K562 (cell line): ENCODE results near the gene DCUN1D3. TPM values are rescaled to one million over a fixed set of nuclear protein-coding genes. Genes with fewer than 3 reads are reported as not detected.

Experiments used
- ATAC-seq: fragments of 200-7000 bp; cut with Tn5 transposase; 3 replicates; pipeline ENCODE4 v1.9.1; 2020; ENCODE audit warnings: moderate library complexity
- BruUV-seq: library from RNA; stranded (reverse); fragments of 400-500 nt; replicated peaks from 2 replicates; lab custom pipeline; 2021; lab: Mats Ljungman, UMichigan
- CTCF ChIA-PET: fragments of 300-600 bp; formaldehyde crosslinking; extraction: SDS; loops from one replicate; lab custom pipeline; 2021; ENCODE audit warnings: low intra/inter-chr PET ratio; lab: Yijun Ruan, JAX
- POLR2A ChIA-PET: fragments of 300-600, 350-650 bp; sonication (Branson Sonifier 250); formaldehyde crosslinking; extraction: SDS; loops from one replicate; lab custom pipeline; 2021; ENCODE audit warnings: antibody characterized with exemption, inconsistent platforms; lab: Yijun Ruan, JAX
- DNase-seq, 4 experiments: peaks; one replicate each; pipeline versions ENCODE4 v3.0.0 to v3.0.0-alpha.2; 2011 to 2018; ENCODE audit warnings: low spot score in 3 of 4, mixed read lengths in 3 of 4; ENCODE audit errors: extremely low read depth in 1 of 4
- FAIRE-seq: peaks from 2 replicates; lab custom pipeline; 2011; peaks lifted over from hg19 to GRCh38; lab: Jason Lieb, UNC
- H2AFZ ChIP-seq: 2 replicates; pipeline ENCODE4 v1.6.0; 2011; ENCODE audit warnings: low read depth, low read length, control low read depth, inconsistent platforms
- H3K27ac ChIP-seq: fragments of 200-600 bp; 3 replicates; pipeline ENCODE4 v1.8.0; 2011; ENCODE audit warnings: low read depth, mild to moderate bottlenecking, control low read depth, inconsistent platforms, low read length, moderate library complexity, mixed read lengths; ENCODE audit errors: extremely low read depth
- H3K27me3 ChIP-seq, 2 experiments: fragments of 300-600 bp in 1 of 2; 2 replicates in 1 of 2; 3 replicates in 1 of 2; pipeline versions ENCODE4 v1.6.0 to v1.8.0; 2011; ENCODE audit warnings: inconsistent platforms in 2 of 2, low read length in 2 of 2, mild to moderate bottlenecking in 1 of 2, mixed read lengths in 1 of 2, moderate library complexity in 1 of 2; ENCODE audit not compliant: control insufficient read depth in 2 of 2, insufficient read depth in 2 of 2
- H3K36me3 ChIP-seq: fragments of 300-600 bp; 3 replicates; pipeline ENCODE4 v1.8.0; 2011; ENCODE audit warnings: mild to moderate bottlenecking, low read length, inconsistent platforms; ENCODE audit not compliant: control insufficient read depth, insufficient read depth
- H3K4me1 ChIP-seq, 2 experiments: fragments of 200-600 bp in 1 of 2; replicated peaks in 1 of 2; 2 replicates in 1 of 2; 3 replicates in 1 of 2; pipeline versions ENCODE4 v1.5.1 to v1.8.0; 2011; ENCODE audit warnings: inconsistent platforms in 2 of 2, low read length in 2 of 2, mild to moderate bottlenecking in 1 of 2, mixed read lengths in 1 of 2, moderate library complexity in 1 of 2; ENCODE audit not compliant: control insufficient read depth in 2 of 2, insufficient read depth in 2 of 2
- H3K4me2 ChIP-seq: 2 replicates; pipeline ENCODE4 v1.6.1; 2011; ENCODE audit warnings: low read length, control low read depth, inconsistent platforms, mixed read lengths; ENCODE audit not compliant: insufficient read depth
- H3K4me3 ChIP-seq: fragments of 200-600 bp; sonication (generic), shearing (Covaris generic); 2 replicates; pipeline ENCODE4 v1.5.1; 2016; ENCODE audit warnings: control low read depth, inconsistent platforms
- H3K79me2 ChIP-seq: fragments of 200-600 bp; 3 replicates; pipeline ENCODE4 v1.8.0; 2011; ENCODE audit warnings: low read length, inconsistent platforms; ENCODE audit not compliant: control insufficient read depth, insufficient read depth
- H3K9ac ChIP-seq, 2 experiments: 2 replicates each; pipeline versions ENCODE4 v1.6.0 to v1.6.1; 2011; ENCODE audit warnings: low read depth in 2 of 2, low read length in 2 of 2, control low read depth in 1 of 2, inconsistent platforms in 1 of 2, mild to moderate bottlenecking in 1 of 2, mixed read lengths in 1 of 2; ENCODE audit not compliant: insufficient read depth in 1 of 2
- H3K9me1 ChIP-seq: one replicate; pipeline ENCODE4 v1.6.0; 2011; ENCODE audit warnings: inconsistent platforms, mild to moderate bottlenecking, low read length, moderate library complexity; ENCODE audit not compliant: control insufficient read depth, insufficient read depth
- H3K9me3 ChIP-seq: replicated peaks from 2 replicates; pipeline ENCODE4 v1.5.1; 2011; ENCODE audit warnings: low read depth, low read length, inconsistent platforms; ENCODE audit not compliant: control insufficient read depth, insufficient read depth
- H4K20me1 ChIP-seq: replicated peaks from 2 replicates; pipeline ENCODE4 v1.6.1; 2011; ENCODE audit warnings: low read length, inconsistent platforms, mixed read lengths; ENCODE audit not compliant: control insufficient read depth, insufficient read depth
- BRD4 ChIP-seq: fragments of 200-600 bp; sonication (generic); IDR thresholded peaks from 2 replicates; pipeline ENCODE4 v1.6.1; 2017; ENCODE audit warnings: inconsistent platforms
- DNMT1 ChIP-seq: fragments of 450-650 bp; IDR thresholded peaks from 2 replicates; pipeline ENCODE4 v1.6.1; 2016; ENCODE audit warnings: antibody characterized with exemption, mild to moderate bottlenecking
- HMG20B ChIP-seq: fragments of 250-450 bp; sonication (Bioruptor Pico); IDR thresholded peaks from 2 replicates; pipeline ENCODE4 v1.5.0; 2021; ENCODE audit warnings: mild to moderate bottlenecking
- KLF10 ChIP-seq: fragments of 250-450 bp; sonication (Bioruptor Pico); IDR thresholded peaks from 2 replicates; pipeline ENCODE4 v1.6.1; 2021; ENCODE audit warnings: matching md5 sums
- WGBS: fragments of 100-300 bp; shearing (Covaris generic); methylation state at CpG from one replicate; pipeline ENCODE4 v1.1.6; 2016; ENCODE audit warnings: low coverage, mixed read lengths; ENCODE audit not compliant: insufficient coverage; ENCODE audit errors: missing lambda C conversion rate; 5-methylcytosine and 5-hydroxymethylcytosine counted together
- in situ Hi-C: fragments of 300-500 bp; cut with MboI; formaldehyde crosslinking; loops from 4 replicates; pipeline ENCODE4 v1.15.0; 2018; ENCODE audit warnings: inconsistent platforms, mixed read lengths
- intact Hi-C: fragments of 100-400 bp; cut with micrococcal nuclease; formaldehyde crosslinking; loops from 2 replicates; pipeline ENCODE4 v1.14.2; 2022
- polyA plus RNA-seq, 8 experiments: library from polyadenylated mRNA; depleted of rRNA in 4 of 8; stranded (reverse) in 5 of 8; unstranded in 3 of 8; fragments of >200 nt; fragmentation: Nextera tagmentation in 2 of 8; fragmentation: Illumina TruSeq in 1 of 8; extraction: Ambion mirVana in 2 of 8; extraction: Trizol in 1 of 8; gene quantifications; 2 replicates each; pipeline versions ENCODE4 v1.2.1 to v1.2.3, GENCODE V29; 2011 to 2014; ENCODE audit warnings: inconsistent platforms in 1 of 8, missing spikeins in 1 of 8
- total RNA-seq, 7 experiments: library from RNA; depleted of rRNA in 6 of 7; stranded (reverse); fragments of >200 nt in 6 of 7; fragmentation: Illumina TruSeq in 2 of 7; extraction: Trizol in 2 of 7; gene quantifications; 2 replicates each; pipeline versions ENCODE4 v1.2.1 to v1.2.3, GENCODE V29; 2011 to 2021; ENCODE audit warnings: low replicate concordance in 1 of 7
- TF ChIP-seq, protein P1 (sequence below): fragments of 250-450 bp; sonication (Bioruptor Pico); IDR thresholded peaks from 2 replicates; pipeline ENCODE4 v1.8.0; 2021; ENCODE audit warnings: mild to moderate bottlenecking, moderate library complexity
- TF ChIP-seq, protein P2 (sequence below): sonication (generic); formaldehyde crosslinking; IDR thresholded peaks from 2 replicates; pipeline ENCODE4 v1.8.0; 2023; ENCODE audit warnings: mild to moderate bottlenecking, missing genetic modification reagents
- TF ChIP-seq, protein P3 (sequence below): sonication (generic); formaldehyde crosslinking; IDR thresholded peaks from 2 replicates; pipeline ENCODE4 v1.8.0; 2022; ENCODE audit warnings: missing genetic modification reagents, mild to moderate bottlenecking, borderline replicate concordance

The DCUN1D3 gene
- total and polyA plus RNA-seq, 9 of the 15 experiments (the other 6 are each of a cell fraction or from before 2014, with no cell fraction given) = 1.0 to 4.7 (median 2.2) TPM

- 0 out of 2 replicates have a peak, but pooled peaks cover 4% of the 10 kb centered on the region for H4K20me1 ChIP-seq
- WGBS = 74% methylated on average over 4 of the region's 4 CpGs
- FAIRE-seq = no peak
These were observed 39.8 kb downstream of the DCUN1D3 start for GRCh38 chr16:20860361-20860760.

More at GRCh38 chr16:20860361-20860760, 39.8 kb downstream of the DCUN1D3 start:
- Histone ChIP-seq H3K4me1 (peaks cover 0 to 4% of the 10 kb centered on the region in 2 experiments; a peak in 2 of 5 replicates), H3K4me2 (no peak overlapping the region), H3K9ac (no peak overlapping the region), H3K9me1 (no peaks in the 10 kb centered on the region), H3K27me3 (no peaks in the 10 kb centered on the region), H3K4me3 (no peak overlapping the region), H3K36me3 (peaks cover 7% of the 10 kb centered on the region), H3K9me3 (no peaks in the 10 kb centered on the region), H2AFZ (no peak overlapping the region), H3K27ac (no peak overlapping the region), H3K79me2 (no peaks in the 10 kb centered on the region)
- ATAC-seq (no peak), DNase-seq (no peak)
- CTCF ChIA-PET = no interaction called here
- no TSS peak for BruUV-seq
- in situ Hi-C loops (no loop called here), intact Hi-C loops (no loop called here)
- TF ChIP-seq DNMT1 = no peak
- TF ChIP-seq, protein P1, sequence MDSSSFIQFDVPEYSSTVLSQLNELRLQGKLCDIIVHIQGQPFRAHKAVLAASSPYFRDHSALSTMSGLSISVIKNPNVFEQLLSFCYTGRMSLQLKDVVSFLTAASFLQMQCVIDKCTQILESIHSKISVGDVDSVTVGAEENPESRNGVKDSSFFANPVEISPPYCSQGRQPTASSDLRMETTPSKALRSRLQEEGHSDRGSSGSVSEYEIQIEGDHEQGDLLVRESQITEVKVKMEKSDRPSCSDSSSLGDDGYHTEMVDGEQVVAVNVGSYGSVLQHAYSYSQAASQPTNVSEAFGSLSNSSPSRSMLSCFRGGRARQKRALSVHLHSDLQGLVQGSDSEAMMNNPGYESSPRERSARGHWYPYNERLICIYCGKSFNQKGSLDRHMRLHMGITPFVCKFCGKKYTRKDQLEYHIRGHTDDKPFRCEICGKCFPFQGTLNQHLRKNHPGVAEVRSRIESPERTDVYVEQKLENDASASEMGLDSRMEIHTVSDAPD = no peak
- TF ChIP-seq HMG20B (CRISPR knock-in tag) = no peak
- TF ChIP-seq, protein P2, sequence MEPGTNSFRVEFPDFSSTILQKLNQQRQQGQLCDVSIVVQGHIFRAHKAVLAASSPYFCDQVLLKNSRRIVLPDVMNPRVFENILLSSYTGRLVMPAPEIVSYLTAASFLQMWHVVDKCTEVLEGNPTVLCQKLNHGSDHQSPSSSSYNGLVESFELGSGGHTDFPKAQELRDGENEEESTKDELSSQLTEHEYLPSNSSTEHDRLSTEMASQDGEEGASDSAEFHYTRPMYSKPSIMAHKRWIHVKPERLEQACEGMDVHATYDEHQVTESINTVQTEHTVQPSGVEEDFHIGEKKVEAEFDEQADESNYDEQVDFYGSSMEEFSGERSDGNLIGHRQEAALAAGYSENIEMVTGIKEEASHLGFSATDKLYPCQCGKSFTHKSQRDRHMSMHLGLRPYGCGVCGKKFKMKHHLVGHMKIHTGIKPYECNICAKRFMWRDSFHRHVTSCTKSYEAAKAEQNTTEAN (CRISPR knock-in tag) = no peak
- no peak for TF ChIP-seq BRD4
- TF ChIP-seq, protein P3, sequence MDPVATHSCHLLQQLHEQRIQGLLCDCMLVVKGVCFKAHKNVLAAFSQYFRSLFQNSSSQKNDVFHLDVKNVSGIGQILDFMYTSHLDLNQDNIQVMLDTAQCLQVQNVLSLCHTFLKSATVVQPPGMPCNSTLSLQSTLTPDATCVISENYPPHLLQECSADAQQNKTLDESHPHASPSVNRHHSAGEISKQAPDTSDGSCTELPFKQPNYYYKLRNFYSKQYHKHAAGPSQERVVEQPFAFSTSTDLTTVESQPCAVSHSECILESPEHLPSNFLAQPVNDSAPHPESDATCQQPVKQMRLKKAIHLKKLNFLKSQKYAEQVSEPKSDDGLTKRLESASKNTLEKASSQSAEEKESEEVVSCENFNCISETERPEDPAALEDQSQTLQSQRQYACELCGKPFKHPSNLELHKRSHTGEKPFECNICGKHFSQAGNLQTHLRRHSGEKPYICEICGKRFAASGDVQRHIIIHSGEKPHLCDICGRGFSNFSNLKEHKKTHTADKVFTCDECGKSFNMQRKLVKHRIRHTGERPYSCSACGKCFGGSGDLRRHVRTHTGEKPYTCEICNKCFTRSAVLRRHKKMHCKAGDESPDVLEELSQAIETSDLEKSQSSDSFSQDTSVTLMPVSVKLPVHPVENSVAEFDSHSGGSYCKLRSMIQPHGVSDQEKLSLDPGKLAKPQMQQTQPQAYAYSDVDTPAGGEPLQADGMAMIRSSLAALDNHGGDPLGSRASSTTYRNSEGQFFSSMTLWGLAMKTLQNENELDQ = no peak
- no peak for TF ChIP-seq KLF10 (CRISPR knock-in tag)
- POLR2A ChIA-PET = interaction anchor here (1.0 kb wide), 1 partner anchor 13 kb away, joined by 3 read pairs; no protein-coding TSS in a partner anchor
